Right atrium auricular region (tissue), 2 donors: Measurements from ENCODE around the gene PHF19. TPM values are rescaled to one million over a fixed set of nuclear protein-coding genes. Genes with fewer than 3 reads are reported as not detected.

Experiments
- DNase-seq: peaks from one replicate; pipeline ENCODE4 v3.0.0-alpha.2; 2019; ENCODE audit warnings: low spot score
- H3K27ac ChIP-seq, 2 donors: fragments of 200-600 bp; sonication (generic); 1 replicate in 1 of 2; 2 replicates in 1 of 2; pipeline ENCODE4 v1.5.1; 2016 to 2019
- H3K27me3 ChIP-seq, 2 donors: fragments of 200-600 bp; sonication (generic); one replicate each; pipeline versions ENCODE4 v1.5.1 to v1.6.0; 2017 to 2019
- H3K36me3 ChIP-seq: fragments of 200-600 bp; sonication (generic); one replicate; pipeline ENCODE4 v1.5.1; 2016
- H3K4me1 ChIP-seq, 2 donors: fragments of 200-600 bp; sonication (generic); one replicate each; pipeline versions ENCODE4 v1.5.1 to v1.6.0; 2017 to 2019
- H3K4me3 ChIP-seq, 2 donors: fragments of 200-600 bp; sonication (generic); 1 replicate in 1 of 2; 2 replicates in 1 of 2; pipeline ENCODE4 v1.5.1; 2017 to 2019; ENCODE audit warnings: mild to moderate bottlenecking in 1 of 2, moderate library complexity in 1 of 2
- H3K9me3 ChIP-seq, 2 donors: fragments of 200-600 bp; sonication (generic); one replicate each; pipeline ENCODE4 v1.5.1; 2019
- total RNA-seq, 2 donors: library from RNA; depleted of rRNA; stranded (reverse); fragments of >200 nt; gene quantifications; one replicate each; pipeline ENCODE4 v1.1.0, GENCODE V29; 2016
- TF ChIP-seq, protein P1 (sequence below), 2 donors: fragments of 200-600 bp; sonication (generic); IDR thresholded peaks; one replicate each; pipeline ENCODE4 v1.5.1; 2019; ENCODE audit warnings: antibody characterized with exemption in 2 of 2

PHF19 gene
- total RNA-seq, 2 donors from 2014 or later = 11.9 to 13.9 TPM

DNA sequence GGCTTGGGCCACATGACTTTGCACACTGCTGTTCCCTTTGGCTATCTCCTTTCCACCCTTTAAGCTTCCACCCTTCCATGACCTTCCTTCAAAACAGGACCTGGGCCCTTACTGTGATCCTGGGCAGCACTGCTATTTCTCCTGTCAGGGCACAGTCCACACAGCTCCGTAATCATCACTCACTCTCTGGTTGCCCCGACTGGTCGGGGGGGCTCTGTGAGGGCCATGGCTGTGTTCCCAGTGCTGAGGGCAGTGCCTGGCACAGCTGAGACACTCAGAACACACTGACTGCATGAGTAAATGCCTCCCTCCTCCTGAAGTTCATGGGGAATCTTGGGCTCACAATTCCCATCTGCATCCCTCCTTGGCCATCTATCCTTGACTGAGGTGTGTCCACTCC, 37.4 kb upstream of the PHF19 start:
- Histone ChIP-seq H3K27ac (no peak overlapping the region), H3K9me3 (no peaks in the 10 kb centered on the region), H3K36me3 (peaks cover 6% of the 10 kb centered on the region), H3K4me3 (no peak overlapping the region), H3K4me1 (peaks cover 0 to 21% of the 10 kb centered on the region in 2 donors), H3K27me3 (no peaks in the 10 kb centered on the region)
- TF ChIP-seq, protein P1, sequence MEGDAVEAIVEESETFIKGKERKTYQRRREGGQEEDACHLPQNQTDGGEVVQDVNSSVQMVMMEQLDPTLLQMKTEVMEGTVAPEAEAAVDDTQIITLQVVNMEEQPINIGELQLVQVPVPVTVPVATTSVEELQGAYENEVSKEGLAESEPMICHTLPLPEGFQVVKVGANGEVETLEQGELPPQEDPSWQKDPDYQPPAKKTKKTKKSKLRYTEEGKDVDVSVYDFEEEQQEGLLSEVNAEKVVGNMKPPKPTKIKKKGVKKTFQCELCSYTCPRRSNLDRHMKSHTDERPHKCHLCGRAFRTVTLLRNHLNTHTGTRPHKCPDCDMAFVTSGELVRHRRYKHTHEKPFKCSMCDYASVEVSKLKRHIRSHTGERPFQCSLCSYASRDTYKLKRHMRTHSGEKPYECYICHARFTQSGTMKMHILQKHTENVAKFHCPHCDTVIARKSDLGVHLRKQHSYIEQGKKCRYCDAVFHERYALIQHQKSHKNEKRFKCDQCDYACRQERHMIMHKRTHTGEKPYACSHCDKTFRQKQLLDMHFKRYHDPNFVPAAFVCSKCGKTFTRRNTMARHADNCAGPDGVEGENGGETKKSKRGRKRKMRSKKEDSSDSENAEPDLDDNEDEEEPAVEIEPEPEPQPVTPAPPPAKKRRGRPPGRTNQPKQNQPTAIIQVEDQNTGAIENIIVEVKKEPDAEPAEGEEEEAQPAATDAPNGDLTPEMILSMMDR (IDR thresholded peaks at IDR 0.05) = no peak
- DNase-seq = no peak

DNA sequence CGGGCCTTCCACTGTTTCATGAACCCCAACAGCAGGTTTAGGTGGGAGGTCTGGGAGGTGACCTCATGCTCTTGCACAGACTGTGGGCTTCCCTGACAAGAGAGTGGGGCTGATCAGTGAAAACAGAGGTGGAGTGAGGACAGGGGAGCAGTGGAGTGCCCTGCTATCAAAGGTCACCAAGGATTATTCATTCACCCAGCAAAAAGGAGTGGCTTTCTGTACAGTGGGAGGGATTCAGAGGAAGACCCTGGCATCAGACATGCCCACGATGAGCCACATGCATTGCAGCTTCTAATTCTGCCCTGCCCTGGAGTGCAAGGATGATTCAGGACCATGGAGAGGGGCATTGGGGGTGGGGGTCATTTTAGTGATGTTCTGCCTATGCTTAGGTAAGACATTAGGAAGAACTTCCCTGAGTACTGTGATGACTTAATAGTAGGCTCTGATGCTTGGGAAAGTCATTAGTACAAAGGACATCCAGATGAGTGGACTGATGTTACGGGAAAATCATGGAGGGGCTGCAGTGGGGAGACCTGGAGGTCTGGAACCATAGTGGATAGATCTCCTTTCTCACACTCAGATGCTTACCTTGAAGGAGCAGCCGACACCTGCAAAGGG, 36.8 kb upstream of the PHF19 start:
- Histone ChIP-seq H3K36me3 (peaks cover 9% of the 10 kb centered on the region), H3K27me3 (no peaks in the 10 kb centered on the region), H3K9me3 (no peaks in the 10 kb centered on the region), H3K27ac (no peak overlapping the region), H3K4me1 (peaks cover 0 to 15% of the 10 kb centered on the region in 2 donors), H3K4me3 (no peak overlapping the region)
- TF ChIP-seq, protein P1 (IDR thresholded peaks at IDR 0.05) = no peak
- DNase-seq = no peak

DNA sequence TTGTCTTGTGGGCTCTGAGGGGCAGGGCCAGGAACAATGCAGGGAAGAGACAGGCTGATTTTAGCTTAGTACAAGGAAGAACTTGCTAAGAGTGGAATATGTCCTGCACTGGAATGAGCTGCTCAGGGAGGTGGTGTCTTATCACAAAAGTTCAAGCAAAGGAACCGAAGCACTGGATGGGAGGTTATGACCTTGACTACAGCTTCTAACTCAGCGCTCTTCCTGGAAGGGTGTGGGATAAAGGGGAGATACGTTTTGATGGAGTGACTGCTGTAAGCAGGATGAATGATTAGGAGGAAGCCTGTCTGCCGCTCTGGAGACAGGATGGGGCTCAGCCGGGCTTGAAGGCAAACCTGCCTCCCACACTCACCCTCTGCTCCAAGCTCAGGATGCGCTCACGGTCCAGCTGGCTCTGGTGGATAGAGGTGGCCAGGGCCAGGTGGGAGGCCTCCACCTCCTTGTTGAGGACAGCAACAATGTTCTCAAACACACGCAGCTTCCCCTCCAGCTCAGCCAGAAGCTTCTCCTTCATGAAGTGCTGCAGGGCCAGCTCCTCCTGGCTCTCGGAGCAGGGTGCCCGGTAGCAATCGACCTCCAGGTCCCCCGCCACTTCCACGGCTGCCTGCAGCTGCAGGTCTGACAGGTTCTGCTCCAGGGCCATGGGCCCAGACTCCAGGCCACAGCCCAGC, 36.1 kb upstream of the PHF19 start:
- no peak for DNase-seq
- Histone ChIP-seq H3K27ac (no peak overlapping the region), H3K9me3 (no peaks in the 10 kb centered on the region), H3K4me3 (no peak overlapping the region), H3K36me3 (peaks cover 10% of the 10 kb centered on the region), H3K4me1 (peaks cover 0 to 10% of the 10 kb centered on the region in 2 donors), H3K27me3 (no peaks in the 10 kb centered on the region)
- TF ChIP-seq, protein P1 (IDR thresholded peaks at IDR 0.05) = no peak

DNA sequence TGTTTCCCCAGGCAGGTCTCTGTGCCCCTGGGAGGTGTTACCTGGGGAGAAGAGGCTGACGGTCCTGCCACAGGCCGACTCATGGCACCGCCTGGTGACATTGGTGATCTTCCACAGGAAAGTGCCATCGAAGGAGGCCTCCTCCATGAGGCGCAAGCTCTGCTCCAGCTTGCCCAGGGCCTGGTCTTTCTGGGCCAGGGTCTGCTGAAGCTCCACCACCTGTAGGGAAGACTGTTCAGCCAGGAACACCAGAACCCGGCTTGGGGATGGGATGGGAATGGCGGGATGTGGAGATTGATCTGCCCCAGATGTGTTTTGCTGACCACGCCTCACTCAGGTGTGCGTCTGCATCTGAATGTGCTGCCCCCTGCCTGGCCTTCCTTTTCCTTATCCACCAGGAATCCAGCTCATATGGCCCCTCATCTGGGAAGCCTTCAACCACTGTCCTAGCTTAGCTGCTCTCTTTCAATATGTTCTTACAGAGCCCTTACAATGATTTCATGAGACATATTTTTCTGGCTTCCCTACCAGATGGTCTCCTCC, 34.4 kb upstream of the PHF19 start:
- H3K9me3 ChIP-seq = no peaks in the 10 kb centered on the region
- peaks cover 10% of the 10 kb centered on the region for H3K36me3 ChIP-seq
- peaks cover 0 to 4% of the 10 kb centered on the region in 2 donors for H3K4me1 ChIP-seq
- no peak for DNase-seq
- H3K27ac ChIP-seq = no peak overlapping the region
- H3K27me3 ChIP-seq = no peaks in the 10 kb centered on the region
- TF ChIP-seq, protein P1 (IDR thresholded peaks at IDR 0.05) = no peak
- H3K4me3 ChIP-seq = no peak overlapping the region

DNA sequence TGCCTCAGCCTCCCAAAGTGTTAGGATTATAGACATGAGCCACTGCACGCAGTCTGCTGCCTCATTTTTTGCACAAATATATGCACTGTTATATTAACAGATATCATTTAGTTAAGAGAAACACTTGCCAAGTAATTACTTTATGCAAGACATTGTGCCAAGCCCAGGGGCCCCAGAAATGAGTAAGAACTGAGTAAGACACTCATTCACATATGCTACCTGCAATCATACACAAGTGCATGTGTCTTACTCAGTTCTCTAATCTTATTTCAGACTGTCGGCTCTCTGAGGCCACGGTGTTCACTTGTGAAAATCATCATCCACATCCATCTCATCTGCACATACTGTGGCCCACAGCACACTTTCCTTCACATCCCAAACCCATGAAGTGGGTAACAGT, 33.7 kb upstream of the PHF19 start:
- Histone ChIP-seq H3K4me1 (no peaks in the 10 kb centered on the region), H3K4me3 (no peak overlapping the region), H3K9me3 (no peaks in the 10 kb centered on the region), H3K27me3 (no peaks in the 10 kb centered on the region), H3K36me3 (peaks cover 10% of the 10 kb centered on the region), H3K27ac (no peak overlapping the region)
- TF ChIP-seq, protein P1 (IDR thresholded peaks at IDR 0.05) = no peak
- DNase-seq = no peak
